ENCODE measurements around the gene NDUFS7.

The NDUFS7 gene

GRCh38 chr19:1365319-1366269 lies 18.1 kb upstream of the NDUFS7 start:
- DNase-seq, result no peak

GRCh38 chr19:1366296-1366695 lies 17.4 kb upstream of the NDUFS7 start:
- no peak for DNase-seq

GRCh38 chr19:1366899-1367870 lies 16.5 kb upstream of the NDUFS7 start:
- peak; percentile 59 to 62 for DNase-seq

- no peak for DNase-seq
Observed at GRCh38 chr19:1369214-1369805, 14.4 kb upstream of the NDUFS7 start.

GRCh38 chr19:1370579-1371361 lies 12.9 kb upstream of the NDUFS7 start:
- DNase-seq, result no peak

GRCh38 chr19:1373042-1373533 lies 10.6 kb upstream of the NDUFS7 start:
- DNase-seq, result no peak

- no peak for DNase-seq
Observed at GRCh38 chr19:1373534-1374249, 10.0 kb upstream of the NDUFS7 start.

GRCh38 chr19:1374250-1374577 lies 9.5 kb upstream of the NDUFS7 start:
- no peak for DNase-seq

- no peak for DNase-seq
Observed at GRCh38 chr19:1376415-1376805, 7.3 kb upstream of the NDUFS7 start.

- no peak for DNase-seq
Observed at GRCh38 chr19:1377176-1377964, 6.3 kb upstream of the NDUFS7 start.

- no peak for DNase-seq
Observed at GRCh38 chr19:1377965-1378785, 5.5 kb upstream of the NDUFS7 start.

GRCh38 chr19:1379126-1379905 lies 4.4 kb upstream of the NDUFS7 start:
- no peak for DNase-seq

- no peak for DNase-seq
Observed at GRCh38 chr19:1379961-1380489, 3.7 kb upstream of the NDUFS7 start.

- no peak for DNase-seq
Observed at GRCh38 chr19:1382250-1382649, 1.5 kb upstream of the NDUFS7 start.

GRCh38 chr19:1383017-1383311 lies 743 bp upstream of the NDUFS7 start:
- no peak for DNase-seq

GRCh38 chr19:1384085-1384462 lies 367 bp downstream of the NDUFS7 start:
- no peak for DNase-seq

GRCh38 chr19:1384478-1385110 lies 887 bp downstream of the NDUFS7 start:
- DNase-seq, result peak in 1 of 2 experiments; percentile 26

GRCh38 chr19:1385816-1386215 lies 2.1 kb downstream of the NDUFS7 start:
- DNase-seq, result no peak
